Endothelial cell of umbilical vein (primary cell): ENCODE results near the gene ITGA2. TPM values are rescaled to one million over a fixed set of nuclear protein-coding genes. Genes with fewer than 3 reads are reported as not detected.

Experiments used
- BruUV-seq: library from RNA; stranded (reverse); fragments of 400-500 nt; replicated peaks from 2 replicates; lab custom pipeline; 2021; lab: Mats Ljungman, UMichigan
- CTCF ChIA-PET: fragments of 300-600, 350-600 bp; sonication (Branson Sonifier 250); formaldehyde crosslinking; loops from one replicate; lab custom pipeline; 2021; ENCODE audit warnings: antibody characterized with exemption, inconsistent platforms; lab: Charles Lee
- POLR2A ChIA-PET: fragments of 300-600, 350-600 bp; sonication (Branson Sonifier 250); formaldehyde crosslinking; loops from one replicate; lab custom pipeline; 2021; ENCODE audit warnings: antibody characterized with exemption, inconsistent platforms; lab: Charles Lee
- DNase-seq: peaks from one replicate; pipeline ENCODE4 v3.0.0-alpha.2; 2011; ENCODE audit warnings: low read depth, low spot score
- FAIRE-seq: peaks from 2 replicates; lab custom pipeline; 2011; peaks lifted over from hg19 to GRCh38; lab: Jason Lieb, UNC
- H2AFZ ChIP-seq: 2 replicates; pipeline ENCODE4 v1.6.0; 2012; ENCODE audit warnings: low read depth, low read length, control low read depth, inconsistent platforms
- H3K27ac ChIP-seq: 2 replicates; pipeline ENCODE4 v1.5.1; 2011; ENCODE audit warnings: low read depth, mild to moderate bottlenecking, control low read depth, low read length, moderate library complexity; ENCODE audit not compliant: insufficient read depth
- H3K27me3 ChIP-seq, 2 experiments: 2 replicates each; pipeline versions ENCODE4 v1.6.0 to v1.6.1; 2011; ENCODE audit warnings: low read length in 2 of 2, mixed read lengths in 1 of 2; ENCODE audit not compliant: control insufficient read depth in 2 of 2, insufficient read depth in 2 of 2
- H3K36me3 ChIP-seq, 2 experiments: 2 replicates in 1 of 2; 3 replicates in 1 of 2; pipeline ENCODE4 v1.5.1; 2011; ENCODE audit warnings: low read length in 2 of 2, mild to moderate bottlenecking in 1 of 2, moderate library complexity in 1 of 2; ENCODE audit not compliant: control insufficient read depth in 2 of 2, insufficient read depth in 2 of 2; ENCODE audit errors: extremely low read depth in 1 of 2
- H3K4me1 ChIP-seq: 3 replicates; pipeline ENCODE4 v1.5.1; 2011; ENCODE audit warnings: mild to moderate bottlenecking, low read length; ENCODE audit not compliant: control insufficient read depth, insufficient read depth; ENCODE audit errors: extremely low read depth
- H3K4me2 ChIP-seq: 2 replicates; pipeline ENCODE4 v1.6.1; 2011; ENCODE audit warnings: low read length, control low read depth, mixed read lengths; ENCODE audit not compliant: insufficient read depth
- H3K4me3 ChIP-seq, 3 experiments: fragments of 200-600 bp in 1 of 3; sonication (generic), shearing (Covaris generic) in 1 of 3; replicated peaks in 1 of 3; 2 replicates each; pipeline ENCODE4 v1.5.1; 2011 to 2016; ENCODE audit warnings: control low read depth in 3 of 3, low read length in 3 of 3, mild to moderate bottlenecking in 2 of 3, inconsistent platforms in 1 of 3, low read depth in 1 of 3, moderate library complexity in 1 of 3; ENCODE audit not compliant: insufficient read depth in 1 of 3
- H3K79me2 ChIP-seq: 2 replicates; pipeline ENCODE4 v1.6.0; 2012; ENCODE audit warnings: low read length, inconsistent platforms; ENCODE audit not compliant: control insufficient read depth, insufficient read depth
- H3K9ac ChIP-seq: replicated peaks from 2 replicates; pipeline ENCODE3; 2011; ENCODE audit warnings: low read length, control low read depth; ENCODE audit not compliant: insufficient read depth; ENCODE audit errors: extremely low read depth
- H3K9me1 ChIP-seq: replicated peaks from 3 replicates; pipeline ENCODE4 v1.6.0; 2011; ENCODE audit warnings: mild to moderate bottlenecking, low read length; ENCODE audit not compliant: control insufficient read depth, insufficient read depth; ENCODE audit errors: extremely low read depth
- H3K9me3 ChIP-seq: replicated peaks from 2 replicates; pipeline ENCODE4 v1.5.1; 2012; ENCODE audit warnings: low read length, inconsistent platforms; ENCODE audit not compliant: control insufficient read depth, insufficient read depth
- H4K20me1 ChIP-seq: replicated peaks from 2 replicates; pipeline ENCODE3; 2011; ENCODE audit warnings: mild to moderate bottlenecking, low read length; ENCODE audit not compliant: control insufficient read depth, insufficient read depth; ENCODE audit errors: extremely low read depth
- EZH2 ChIP-seq: IDR thresholded peaks from 2 replicates; pipeline ENCODE4 v1.6.1; 2012; ENCODE audit warnings: borderline replicate concordance, low read depth, mild to moderate bottlenecking, moderate library complexity, low read length, inconsistent platforms; ENCODE audit not compliant: severe bottlenecking
- FOS ChIP-seq: IDR thresholded peaks from 2 replicates; pipeline ENCODE4 v1.6.1; 2011; ENCODE audit warnings: mild to moderate bottlenecking, low read length, moderate library complexity, borderline replicate concordance; ENCODE audit not compliant: insufficient read depth
- GATA2 ChIP-seq: IDR thresholded peaks from 2 replicates; pipeline ENCODE4 v1.7.0; 2011; ENCODE audit warnings: low read depth, mild to moderate bottlenecking, moderate library complexity, mixed read lengths, low read length; ENCODE audit not compliant: insufficient read length, insufficient read depth
- JUN ChIP-seq: IDR thresholded peaks from 2 replicates; pipeline ENCODE4 v1.6.1; 2011; ENCODE audit warnings: borderline replicate concordance, low read depth; ENCODE audit not compliant: insufficient read length, insufficient read depth
- MYC ChIP-seq: IDR thresholded peaks from one replicate; pipeline ENCODE4 v1.6.1; 2011; ENCODE audit warnings: mild to moderate bottlenecking, low read depth, low read length
- POLR2A ChIP-seq: IDR thresholded peaks from 2 replicates; pipeline ENCODE4 v1.6.1; 2012; ENCODE audit warnings: low read depth, mild to moderate bottlenecking, control low read depth, low read length
- POLR2AphosphoS5 ChIP-seq: IDR thresholded peaks from 2 replicates; pipeline ENCODE4 v1.6.1; 2012; ENCODE audit warnings: low read depth, mild to moderate bottlenecking, control low read depth, low read length, moderate library complexity; ENCODE audit not compliant: insufficient read depth
- dilution Hi-C: fragments of 300-500 bp; cut with MboI; formaldehyde crosslinking; loops from one replicate; pipeline ENCODE4 v1.15.0; 2019; ENCODE audit warnings: low sequenced_read_pairs; ENCODE audit not compliant: extremely low pct_ligation_motif_present
- intact Hi-C: fragments of 100-400 bp; cut with micrococcal nuclease; formaldehyde crosslinking; loops from one replicate; pipeline ENCODE4 v1.10.0; 2022
- polyA plus RNA-seq, 4 experiments: library from polyadenylated mRNA; depleted of rRNA in 3 of 4; stranded (reverse) in 3 of 4; unstranded in 1 of 4; fragments of >200 nt; gene quantifications; 2 replicates each; pipeline versions ENCODE4 v1.2.1 to v1.2.3, GENCODE V29; 2011 to 2012; ENCODE audit warnings: missing spikeins in 1 of 4
- total RNA-seq: library from RNA; stranded (reverse); gene quantifications from 2 replicates; pipeline ENCODE4 v1.2.3, GENCODE V29; 2021
- TF ChIP-seq, protein P1 (sequence below): IDR thresholded peaks from 2 replicates; pipeline ENCODE4 v1.6.1; 2011; ENCODE audit not compliant: insufficient read depth, insufficient read length
- TF ChIP-seq, protein P2 (sequence below), 2 donors: IDR thresholded peaks; 1 replicate in 1 of 2; 2 replicates in 1 of 2; pipeline ENCODE4 v1.5.1; 2011; ENCODE audit warnings: low read length in 2 of 2, mild to moderate bottlenecking in 2 of 2, moderate library complexity in 2 of 2, control low read depth in 1 of 2, inconsistent platforms in 1 of 2, low read depth in 1 of 2; ENCODE audit not compliant: insufficient read depth in 1 of 2; ENCODE audit errors: extremely low read depth in 1 of 2

The ITGA2 gene
- total and polyA plus RNA-seq, 2 donors (not counting 3 experiments of a cell fraction or from before 2014, with no cell fraction given): 11.2 to 62.3 TPM

DNA sequence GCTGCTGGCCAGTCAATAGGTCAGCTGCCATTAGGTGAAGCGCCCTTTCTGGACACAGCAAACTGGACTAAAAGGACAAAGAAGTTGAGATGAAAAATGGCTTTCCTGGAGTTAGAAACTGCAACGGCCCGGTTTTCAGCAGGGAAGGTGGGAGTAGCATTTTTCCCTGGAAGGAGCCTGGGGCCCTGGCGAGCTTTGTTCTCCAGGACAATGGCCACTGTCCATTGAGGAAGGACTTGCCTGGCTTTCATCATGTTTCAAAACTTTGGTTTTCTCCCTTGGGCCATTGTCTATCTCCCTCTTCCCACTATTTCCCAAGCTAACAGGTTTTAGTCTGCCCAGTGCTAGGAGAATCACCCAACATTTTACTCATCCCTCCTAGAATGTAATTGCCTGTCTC lies 64.2 kb downstream of the ITGA2 start:
- dilution Hi-C loops: no loop called here
- FAIRE-seq (no peak), DNase-seq (no peak)
- Histone ChIP-seq H3K9ac (no peak overlapping the region), H3K9me1 (no peaks in the 10 kb centered on the region), H4K20me1 (no peaks in the 10 kb centered on the region), H3K79me2 (no peaks in the 10 kb centered on the region), H3K36me3 (peaks cover 3 to 28% of the 10 kb centered on the region in 2 experiments), H3K9me3 (no peaks in the 10 kb centered on the region), H3K27me3 (no peaks in the 10 kb centered on the region), H3K4me1 (no peaks in the 10 kb centered on the region), H3K4me2 (no peak overlapping the region), H3K27ac (no peak overlapping the region), H3K4me3 (no peak overlapping the region), H2AFZ (no peak overlapping the region)
- TF ChIP-seq POLR2A: no peak
- CTCF ChIA-PET: interaction anchor here (1.3 kb wide), 1 partner anchor 16 kb away, joined by 3 read pairs; no protein-coding TSS in a partner anchor
- BruUV-seq: no TSS peak
- POLR2A ChIA-PET: no interaction called here
- intact Hi-C loops: no loop called here

DNA sequence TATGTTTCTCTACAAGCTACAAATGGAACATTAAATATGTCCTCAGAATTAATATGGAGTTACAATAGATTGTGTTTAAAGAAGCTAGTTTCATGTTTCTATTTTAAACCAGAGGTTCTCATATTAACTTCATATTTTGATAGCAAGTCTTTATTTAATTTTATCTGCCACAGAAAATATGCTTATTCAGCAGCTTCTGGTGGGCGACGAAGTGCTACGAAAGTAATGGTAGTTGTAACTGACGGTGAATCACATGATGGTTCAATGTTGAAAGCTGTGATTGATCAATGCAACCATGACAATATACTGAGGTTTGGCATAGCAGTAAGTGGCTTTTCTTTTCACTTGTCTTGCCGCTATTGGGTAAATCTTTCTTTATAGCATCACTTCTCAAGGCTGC lies 66.2 kb downstream of the ITGA2 start:
- no TSS peak for BruUV-seq
- Histone ChIP-seq H3K4me1 (no peaks in the 10 kb centered on the region), H3K79me2 (no peaks in the 10 kb centered on the region), H3K9ac (no peak overlapping the region), H3K36me3 (peaks cover 3 to 46% of the 10 kb centered on the region in 2 experiments), H3K27ac (no peak overlapping the region), H3K4me2 (no peak overlapping the region), H2AFZ (no peak overlapping the region), H3K27me3 (no peaks in the 10 kb centered on the region), H4K20me1 (no peaks in the 10 kb centered on the region), H3K9me3 (no peaks in the 10 kb centered on the region), H3K9me1 (no peaks in the 10 kb centered on the region), H3K4me3 (no peak overlapping the region)
- intact Hi-C loops (no loop called here), dilution Hi-C loops (no loop called here)
- FAIRE-seq: no peak
- ChIA-PET CTCF (interaction anchor here (0.7 to 2.8 kb wide), 4 partner anchors 14 to 106 kb away, joined by 3 to 8 read pairs (median 4); no protein-coding TSS in a partner anchor), POLR2A (no interaction called here)
- no peak for TF ChIP-seq MYC
- TF ChIP-seq POLR2AphosphoS5: no peak
- TF ChIP-seq EZH2: no peak
- no peak for TF ChIP-seq POLR2A
- TF ChIP-seq, protein P1, sequence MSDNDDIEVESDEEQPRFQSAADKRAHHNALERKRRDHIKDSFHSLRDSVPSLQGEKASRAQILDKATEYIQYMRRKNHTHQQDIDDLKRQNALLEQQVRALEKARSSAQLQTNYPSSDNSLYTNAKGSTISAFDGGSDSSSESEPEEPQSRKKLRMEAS: no peak
- no peak for TF ChIP-seq JUN
- no peak for TF ChIP-seq FOS
- TF ChIP-seq, protein P2, sequence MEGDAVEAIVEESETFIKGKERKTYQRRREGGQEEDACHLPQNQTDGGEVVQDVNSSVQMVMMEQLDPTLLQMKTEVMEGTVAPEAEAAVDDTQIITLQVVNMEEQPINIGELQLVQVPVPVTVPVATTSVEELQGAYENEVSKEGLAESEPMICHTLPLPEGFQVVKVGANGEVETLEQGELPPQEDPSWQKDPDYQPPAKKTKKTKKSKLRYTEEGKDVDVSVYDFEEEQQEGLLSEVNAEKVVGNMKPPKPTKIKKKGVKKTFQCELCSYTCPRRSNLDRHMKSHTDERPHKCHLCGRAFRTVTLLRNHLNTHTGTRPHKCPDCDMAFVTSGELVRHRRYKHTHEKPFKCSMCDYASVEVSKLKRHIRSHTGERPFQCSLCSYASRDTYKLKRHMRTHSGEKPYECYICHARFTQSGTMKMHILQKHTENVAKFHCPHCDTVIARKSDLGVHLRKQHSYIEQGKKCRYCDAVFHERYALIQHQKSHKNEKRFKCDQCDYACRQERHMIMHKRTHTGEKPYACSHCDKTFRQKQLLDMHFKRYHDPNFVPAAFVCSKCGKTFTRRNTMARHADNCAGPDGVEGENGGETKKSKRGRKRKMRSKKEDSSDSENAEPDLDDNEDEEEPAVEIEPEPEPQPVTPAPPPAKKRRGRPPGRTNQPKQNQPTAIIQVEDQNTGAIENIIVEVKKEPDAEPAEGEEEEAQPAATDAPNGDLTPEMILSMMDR (IDR thresholded peaks at IDR 0.05; ENCODE audit: extremely low read depth in 1 of 2, insufficient read depth in 1 of 2, low read depth in 1 of 2, low read length in 2 of 2): no peak
- no peak for TF ChIP-seq GATA2
- no peak for DNase-seq
